ENCODE results near the gene ABCG4.
"Not testable (repeated sequence)": the region's sequence is repeated elsewhere in the genome, so short reads cannot be mapped to it uniquely, and the experiment has no call there.

The ABCG4 gene

GRCh38 chr11:119149018-119149785 is at the start of gene ABCG4:
Gene ABCG4 (plus strand): TSS chr11:119149052. CDS start chr11:119149966, 914 bp downstream.
- no peak for DNase-seq (ENCODE audit: low spot score)

GRCh38 chr11:119099711-119100110 is 49.1 kb upstream of the ABCG4 start:
- no peak for DNase-seq (ENCODE audit: low spot score)

- no peak for DNase-seq (ENCODE audit: low spot score)
Measured at GRCh38 chr11:119100246-119100970, 48.4 kb upstream of the ABCG4 start.

- DNase-seq (ENCODE audit: low spot score): no peak
Measured at GRCh38 chr11:119100994-119101758, 47.7 kb upstream of the ABCG4 start.

GRCh38 chr11:119101759-119102423 is 47.0 kb upstream of the ABCG4 start, which contains the start of gene DPAGT1:
Gene DPAGT1 (minus strand): TSS chr11:119101853. CDS start chr11:119101655, 198 bp downstream.
- peak; percentile 87 for DNase-seq (ENCODE audit: low spot score)

GRCh38 chr11:119103161-119103664 is 45.6 kb upstream of the ABCG4 start:
- not testable (repeated sequence) for DNase-seq (ENCODE audit: low spot score)

- no peak for DNase-seq (ENCODE audit: low spot score)
Measured at GRCh38 chr11:119103793-119104192, 45.1 kb upstream of the ABCG4 start.

GRCh38 chr11:119106564-119107537 is 42.0 kb upstream of the ABCG4 start, which contains the start of gene C2CD2L:
Gene C2CD2L (plus strand): TSS chr11:119107344. CDS start chr11:119107742, 398 bp downstream.
- DNase-seq (ENCODE audit: low spot score): peak; percentile 88

- DNase-seq (ENCODE audit: low spot score): no peak
Measured at GRCh38 chr11:119107538-119108145, 41.2 kb upstream of the ABCG4 start.

- no peak for DNase-seq (ENCODE audit: low spot score)
Measured at GRCh38 chr11:119108146-119108856, 40.6 kb upstream of the ABCG4 start.

- DNase-seq (ENCODE audit: low spot score): no peak
Measured at GRCh38 chr11:119108857-119109221, 40.0 kb upstream of the ABCG4 start.

GRCh38 chr11:119109843-119110242 is 39.0 kb upstream of the ABCG4 start:
- no peak for DNase-seq (ENCODE audit: low spot score)

- DNase-seq (ENCODE audit: low spot score): no peak
Measured at GRCh38 chr11:119110439-119110838, 38.4 kb upstream of the ABCG4 start.

GRCh38 chr11:119111361-119111925 is 37.4 kb upstream of the ABCG4 start:
- no peak for DNase-seq (ENCODE audit: low spot score)

GRCh38 chr11:119112314-119113020 is 36.4 kb upstream of the ABCG4 start:
- DNase-seq (ENCODE audit: low spot score): no peak

GRCh38 chr11:119113716-119114115 is 35.1 kb upstream of the ABCG4 start:
- DNase-seq (ENCODE audit: low spot score): no peak

GRCh38 chr11:119114351-119114750 is 34.5 kb upstream of the ABCG4 start:
- no peak for DNase-seq (ENCODE audit: low spot score)

- DNase-seq (ENCODE audit: low spot score): peak; percentile 35
Measured at GRCh38 chr11:119115484-119116234, 33.2 kb upstream of the ABCG4 start.
